Activated T-helper 1 cell treated with anti-CD3 and anti-CD28 coated beads, Interleukin-12 subunit alpha, Interleukin-12 subunit beta, Interleukin-2, Interleukin-4 antibody, amounts not matched to agents 30 ng/mL and 10 ng/mL and 1 ng/mL, durations not matched to agents 14 hours and 24 hours and 36 hours (primary cell): ENCODE data around the gene SLCO1C1. TPM values are rescaled to one million over a fixed set of nuclear protein-coding genes. Genes with fewer than 3 reads are reported as not detected.

Experiments used
- total RNA-seq: library from RNA; stranded (reverse); gene quantifications from 2 replicates; pipeline ENCODE4 v1.2.3, GENCODE V29; 2022

The SLCO1C1 gene
- total RNA-seq, 1 donor from 2014 or later = not detected

Other genes with a start within 250 kb of the SLCO1C1 start
- not detected in 2 replicates for gene SLCO1B3, start 115.4 kb downstream of the SLCO1C1 start, total RNA-seq